Lower leg skin (tissue), 3 donors: Measurements from ENCODE around the gene PMEPA1.

Source experiments
- POLR2A ChIP-seq, 2 donors: fragments of 450-650 bp; IDR thresholded peaks; one replicate each; pipeline ENCODE4 v1.6.1; 2016 to 2017; ENCODE audit warnings: antibody characterized with exemption in 2 of 2, mild to moderate bottlenecking in 1 of 2, moderate library complexity in 1 of 2
- TF ChIP-seq, protein P1 (sequence below), 3 donors: fragments of 450-650 bp; IDR thresholded peaks; one replicate each; pipeline ENCODE4 v1.5.1; 2016; ENCODE audit warnings: antibody characterized with exemption in 3 of 3, mild to moderate bottlenecking in 3 of 3, moderate library complexity in 2 of 3

DNA sequence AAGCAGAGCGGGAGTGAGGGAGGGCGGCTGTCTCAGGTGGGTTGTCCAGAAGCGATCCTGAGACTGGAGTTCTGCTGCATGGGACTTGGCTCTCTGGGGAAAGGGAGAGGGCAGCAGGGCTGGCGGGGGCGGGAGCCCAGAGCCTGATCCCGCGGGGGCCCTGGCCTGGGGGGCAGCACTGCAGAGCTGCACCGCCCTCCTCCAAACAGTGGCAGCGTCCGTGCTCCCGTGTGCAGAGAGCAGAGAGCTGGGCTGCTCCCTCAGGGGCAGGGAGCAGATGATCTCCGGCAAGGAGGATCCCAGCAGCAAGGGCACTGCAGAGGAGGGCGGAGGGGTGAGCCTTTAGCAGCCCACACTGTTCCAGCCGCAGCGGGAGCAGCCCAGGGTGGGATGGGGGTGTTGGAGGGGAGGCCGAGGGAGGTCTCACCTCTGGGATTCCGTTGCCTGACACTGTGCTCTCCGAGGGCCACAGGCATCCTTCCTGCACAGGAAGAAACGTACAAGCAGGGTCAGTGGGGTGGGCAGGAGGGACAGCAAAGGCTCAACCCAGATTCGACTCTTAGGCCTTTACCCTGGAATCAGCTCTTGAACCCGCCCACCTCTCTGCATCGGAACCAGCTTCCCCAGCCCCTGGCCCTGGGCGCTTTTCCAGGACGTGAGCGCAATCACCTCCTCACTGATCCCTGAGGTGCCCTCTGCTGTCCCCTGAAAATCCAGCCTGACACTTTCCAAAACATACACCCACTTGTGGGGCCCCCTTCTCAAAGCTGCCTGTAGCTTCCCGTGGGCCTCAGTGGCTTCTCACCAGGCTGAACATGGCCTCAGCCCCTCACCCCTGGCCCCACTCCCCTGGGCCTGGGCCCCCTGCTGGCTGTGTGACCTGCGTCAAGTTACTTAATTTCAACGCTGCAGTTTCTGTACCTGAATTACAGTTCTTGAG lies 56.9 kb downstream of the PMEPA1 start:
- TF ChIP-seq POLR2A (IDR thresholded peaks at IDR 0.05) = no peak
- TF ChIP-seq, protein P1, sequence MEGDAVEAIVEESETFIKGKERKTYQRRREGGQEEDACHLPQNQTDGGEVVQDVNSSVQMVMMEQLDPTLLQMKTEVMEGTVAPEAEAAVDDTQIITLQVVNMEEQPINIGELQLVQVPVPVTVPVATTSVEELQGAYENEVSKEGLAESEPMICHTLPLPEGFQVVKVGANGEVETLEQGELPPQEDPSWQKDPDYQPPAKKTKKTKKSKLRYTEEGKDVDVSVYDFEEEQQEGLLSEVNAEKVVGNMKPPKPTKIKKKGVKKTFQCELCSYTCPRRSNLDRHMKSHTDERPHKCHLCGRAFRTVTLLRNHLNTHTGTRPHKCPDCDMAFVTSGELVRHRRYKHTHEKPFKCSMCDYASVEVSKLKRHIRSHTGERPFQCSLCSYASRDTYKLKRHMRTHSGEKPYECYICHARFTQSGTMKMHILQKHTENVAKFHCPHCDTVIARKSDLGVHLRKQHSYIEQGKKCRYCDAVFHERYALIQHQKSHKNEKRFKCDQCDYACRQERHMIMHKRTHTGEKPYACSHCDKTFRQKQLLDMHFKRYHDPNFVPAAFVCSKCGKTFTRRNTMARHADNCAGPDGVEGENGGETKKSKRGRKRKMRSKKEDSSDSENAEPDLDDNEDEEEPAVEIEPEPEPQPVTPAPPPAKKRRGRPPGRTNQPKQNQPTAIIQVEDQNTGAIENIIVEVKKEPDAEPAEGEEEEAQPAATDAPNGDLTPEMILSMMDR (IDR thresholded peaks at IDR 0.05) = no peak
